GM23248 (cell line): ENCODE measurements around the gene NR3C2.

Experiments
- EZH2 ChIP-seq: fragments of 200-600 bp; sonication (generic); IDR thresholded peaks from 2 replicates; pipeline ENCODE4 v1.6.1; 2018; ENCODE audit warnings: antibody characterized with exemption, mild to moderate bottlenecking; ENCODE audit not compliant: insufficient read depth, poor library complexity, severe bottlenecking
- EZH2phosphoT487 ChIP-seq: fragments of 200-600 bp; sonication (generic); IDR thresholded peaks from 2 replicates; pipeline ENCODE4 v1.6.1; 2018; ENCODE audit warnings: antibody characterized with exemption, moderate library complexity, mild to moderate bottlenecking, low read depth; ENCODE audit not compliant: insufficient read depth

- TF ChIP-seq EZH2 (no peak), EZH2phosphoT487 (no peak)
These were observed 112.5 kb downstream of the NR3C2 start for GRCh38 chr4:148329751-148330150.
